Measurements from ENCODE around the gene PIGQ. TPM values are rescaled to one million over a fixed set of nuclear protein-coding genes. Genes with fewer than 3 reads are reported as not detected.

PIGQ gene
- total RNA-seq, 4 donors from 2014 or later: 37.4 to 115 (median 56.0) TPM

- H3K36me3 ChIP-seq: no peaks in the 10 kb centered on the region
- intact Hi-C loops (cut with DNase I; ENCODE audit: low total_unique reads): no loop called here
- H3K27ac ChIP-seq: peak overlapping the region in 3 of 4 donors; percentile 10 to 43 (median 31)
- no peak for TF ChIP-seq POLR2A (IDR thresholded peaks at IDR 0.05)
- TF ChIP-seq, protein P1, sequence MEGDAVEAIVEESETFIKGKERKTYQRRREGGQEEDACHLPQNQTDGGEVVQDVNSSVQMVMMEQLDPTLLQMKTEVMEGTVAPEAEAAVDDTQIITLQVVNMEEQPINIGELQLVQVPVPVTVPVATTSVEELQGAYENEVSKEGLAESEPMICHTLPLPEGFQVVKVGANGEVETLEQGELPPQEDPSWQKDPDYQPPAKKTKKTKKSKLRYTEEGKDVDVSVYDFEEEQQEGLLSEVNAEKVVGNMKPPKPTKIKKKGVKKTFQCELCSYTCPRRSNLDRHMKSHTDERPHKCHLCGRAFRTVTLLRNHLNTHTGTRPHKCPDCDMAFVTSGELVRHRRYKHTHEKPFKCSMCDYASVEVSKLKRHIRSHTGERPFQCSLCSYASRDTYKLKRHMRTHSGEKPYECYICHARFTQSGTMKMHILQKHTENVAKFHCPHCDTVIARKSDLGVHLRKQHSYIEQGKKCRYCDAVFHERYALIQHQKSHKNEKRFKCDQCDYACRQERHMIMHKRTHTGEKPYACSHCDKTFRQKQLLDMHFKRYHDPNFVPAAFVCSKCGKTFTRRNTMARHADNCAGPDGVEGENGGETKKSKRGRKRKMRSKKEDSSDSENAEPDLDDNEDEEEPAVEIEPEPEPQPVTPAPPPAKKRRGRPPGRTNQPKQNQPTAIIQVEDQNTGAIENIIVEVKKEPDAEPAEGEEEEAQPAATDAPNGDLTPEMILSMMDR (IDR thresholded peaks at IDR 0.05): peak; percentile 71 to 87 (median 83)
- no peak overlapping the region for H3K4me3 ChIP-seq
- H3K9me3 ChIP-seq: no peaks in the 10 kb centered on the region
- peaks cover 0 to 22% (median 11%) of the 10 kb centered on the region in 4 donors for H3K4me1 ChIP-seq
- 65% methylated on average over 26 of the region's 28 CpGs; no CpG with 5 or more reads in 1 of the 2 donors for WGBS, 2 donors (ENCODE audit: low coverage in 1 of 2)
- DNase-seq: peak; percentile 68
- no peaks in the 10 kb centered on the region for H3K27me3 ChIP-seq
- in situ Hi-C loops (cut with MboI; ENCODE audit: low pct_ligation_motif_present in 1 of 4, low pct_unique_long_range_greater_than_20kb in 1 of 4, low sequenced_read_pairs in 3 of 4): loop anchor here in 1 of 4 donors (25.0 kb wide), 1 partner anchor 98 kb away; no protein-coding TSS in a partner anchor
Measured at GRCh38 chr16:610513-611381, 41.0 kb downstream of the PIGQ start.

DNA sequence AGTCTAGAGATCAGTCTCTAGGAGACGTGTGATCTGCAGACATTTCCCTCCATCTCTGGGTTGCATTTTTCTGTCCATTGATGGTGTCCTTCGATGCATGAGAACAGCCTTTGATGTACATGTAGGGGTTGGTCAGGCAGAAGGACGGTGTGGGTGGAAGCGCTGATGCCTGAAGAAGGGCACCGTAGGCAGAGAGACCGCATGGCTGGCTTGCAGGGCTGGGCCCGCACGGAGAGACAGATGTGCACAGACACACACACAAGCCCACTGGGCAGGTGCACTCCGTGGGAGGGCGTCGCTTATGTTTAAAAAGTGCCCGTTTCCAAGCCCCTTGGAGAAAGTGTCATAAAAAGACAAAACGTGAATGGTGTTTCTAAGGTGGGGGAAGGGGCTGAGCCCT lies 45.4 kb downstream of the PIGQ start:
- Histone ChIP-seq H3K9me3 (no peaks in the 10 kb centered on the region), H3K4me3 (no peak overlapping the region), H3K4me1 (peaks cover 0 to 21% (median 10%) of the 10 kb centered on the region in 4 donors), H3K36me3 (no peaks in the 10 kb centered on the region), H3K27ac (no peak overlapping the region), H3K27me3 (no peaks in the 10 kb centered on the region)
- in situ Hi-C loops (cut with MboI; ENCODE audit: low pct_ligation_motif_present in 1 of 4, low pct_unique_long_range_greater_than_20kb in 1 of 4, low sequenced_read_pairs in 3 of 4) (loop anchor here in 1 of 4 donors (25.0 kb wide), 1 partner anchor 103 kb away; no protein-coding TSS in a partner anchor), intact Hi-C loops (cut with DNase I; ENCODE audit: low total_unique reads) (no loop called here)
- DNase-seq: no peak
- TF ChIP-seq EP300 (IDR thresholded peaks at IDR 0.05; ENCODE audit: low read depth) (no peak), POLR2A (IDR thresholded peaks at IDR 0.05) (no peak), POLR2AphosphoS5 (IDR thresholded peaks at IDR 0.05) (no peak)
- TF ChIP-seq, protein P1 (IDR thresholded peaks at IDR 0.05): no peak
- WGBS, 2 donors (ENCODE audit: low coverage in 1 of 2): 82 to 93% methylated on average over 5 to 13 of the region's 13 CpGs

DNA sequence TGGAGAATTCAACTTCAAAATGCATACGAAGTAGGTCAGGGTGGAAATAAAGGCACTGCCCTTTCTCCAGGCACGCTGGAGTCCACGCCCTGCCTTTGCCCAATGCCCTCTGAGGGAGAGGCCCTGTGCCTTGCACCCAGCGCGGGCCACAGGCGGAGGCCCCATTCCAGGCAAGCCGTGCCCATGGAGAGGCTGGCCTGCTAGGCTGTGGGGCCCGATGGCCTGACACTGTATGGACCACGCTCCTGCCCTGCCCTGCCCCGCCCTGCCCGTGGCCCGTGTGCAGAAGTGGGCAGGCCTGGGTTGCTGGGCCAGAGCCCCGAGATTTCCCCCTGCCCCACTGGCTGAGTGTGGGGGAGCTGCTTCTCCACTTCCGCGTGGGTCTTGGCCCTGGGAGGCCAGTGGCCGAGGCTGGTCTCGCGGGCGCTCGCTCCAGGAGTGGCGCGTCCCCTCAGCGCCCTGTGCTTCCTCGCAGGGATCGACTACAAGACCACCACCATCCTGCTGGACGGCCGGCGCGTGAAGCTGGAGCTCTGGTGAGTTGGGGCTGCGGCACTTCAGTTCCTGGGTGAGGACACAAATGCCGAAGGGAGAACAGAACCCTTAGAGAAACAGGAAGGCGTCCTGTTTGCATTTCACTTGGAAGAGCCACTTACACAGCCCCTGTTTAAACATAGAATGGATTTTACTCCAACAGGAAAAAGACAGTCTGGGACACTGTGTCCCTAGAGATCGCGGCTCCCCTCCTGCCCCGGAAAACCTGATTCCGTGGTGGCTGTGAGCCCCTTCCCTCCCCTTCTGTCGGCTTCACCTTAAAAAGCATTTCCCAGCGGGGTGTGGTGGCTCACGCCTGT lies 47.2 kb downstream of the PIGQ start:
- no peaks in the 10 kb centered on the region for H3K36me3 ChIP-seq
- H3K27ac ChIP-seq: peak overlapping the region in 3 of 4 donors; percentile 52 to 55 (median 53)
- WGBS, 2 donors (ENCODE audit: low coverage in 1 of 2): 88% methylated on average over 39 of the region's 39 CpGs; no CpG with 5 or more reads in 1 of the 2 donors
- no peaks in the 10 kb centered on the region for H3K27me3 ChIP-seq
- peaks cover 0 to 20% (median 3%) of the 10 kb centered on the region in 4 donors for H3K4me1 ChIP-seq
- H3K9me3 ChIP-seq: no peaks in the 10 kb centered on the region
- TF ChIP-seq POLR2AphosphoS5 (IDR thresholded peaks at IDR 0.05) (peak in 2 of 3 donors; percentile 42 to 45), EP300 (IDR thresholded peaks at IDR 0.05; ENCODE audit: low read depth) (no peak)
- TF ChIP-seq, protein P1 (IDR thresholded peaks at IDR 0.05): no peak
- no peak overlapping the region for H3K4me3 ChIP-seq
- peak; percentile 62 for DNase-seq
- in situ Hi-C loops (cut with MboI; ENCODE audit: low pct_ligation_motif_present in 1 of 4, low pct_unique_long_range_greater_than_20kb in 1 of 4, low sequenced_read_pairs in 3 of 4): loop anchor here in 1 of 4 donors (25.0 kb wide), 1 partner anchor 105 kb away; no protein-coding TSS in a partner anchor
- intact Hi-C loops (cut with DNase I; ENCODE audit: low total_unique reads): no loop called here

GRCh38 chr16:617855-618254 lies 48.1 kb downstream of the PIGQ start:
- Histone ChIP-seq H3K27me3 (no peaks in the 10 kb centered on the region), H3K4me1 (peaks cover 0 to 21% (median 3%) of the 10 kb centered on the region in 4 donors), H3K9me3 (no peaks in the 10 kb centered on the region), H3K36me3 (no peaks in the 10 kb centered on the region), H3K4me3 (no peak overlapping the region), H3K27ac (no peak overlapping the region)
- TF ChIP-seq POLR2A (IDR thresholded peaks at IDR 0.05): no peak
- TF ChIP-seq, protein P1 (IDR thresholded peaks at IDR 0.05): no peak
- TF ChIP-seq POLR2AphosphoS5 (IDR thresholded peaks at IDR 0.05): no peak
- no peak for TF ChIP-seq EP300 (IDR thresholded peaks at IDR 0.05; ENCODE audit: low read depth)
- no peak for DNase-seq
- in situ Hi-C loops (cut with MboI; ENCODE audit: low pct_ligation_motif_present in 1 of 4, low pct_unique_long_range_greater_than_20kb in 1 of 4, low sequenced_read_pairs in 3 of 4) (loop anchor here in 1 of 4 donors (25.0 kb wide), 1 partner anchor 106 kb away; no protein-coding TSS in a partner anchor), intact Hi-C loops (cut with DNase I; ENCODE audit: low total_unique reads) (no loop called here)
- WGBS, 2 donors (ENCODE audit: low coverage in 1 of 2): 90 to 91% methylated on average over 2 to 16 of the region's 16 CpGs

Measured in transverse colon (tissue), 4 donors.